ENCODE data around the gene C1QTNF2. TPM values are rescaled to one million over a fixed set of nuclear protein-coding genes. Genes with fewer than 3 reads are reported as not detected.

C1QTNF2 gene
- total and polyA plus RNA-seq, 2 of the 13 experiments (the other 11 are each of a cell fraction or from before 2014, with no cell fraction given) = not detected

- TF ChIP-seq ZNF142 (CRISPR knock-in tag; IDR thresholded peaks at IDR 0.05) (no peak), NCOA2 (CRISPR knock-in tag; IDR thresholded peaks at IDR 0.05) (no peak), KLF6 (CRISPR knock-in tag; IDR thresholded peaks at IDR 0.05) (no peak), MAX (IDR thresholded peaks at IDR 0.05) (no peak), ARID2 (CRISPR knock-in tag; IDR thresholded peaks at IDR 0.05; ENCODE audit: borderline replicate concordance) (no peak), PLSCR1 (CRISPR knock-in tag; IDR thresholded peaks at IDR 0.05; ENCODE audit: borderline replicate concordance) (no peak), ZNF24 (IDR thresholded peaks at IDR 0.05) (no peak)
These were observed 7.9 kb upstream of the C1QTNF2 start (continued) for GRCh38 chr5:160378330-160378729.
